Kidney tubule cell (primary cell): ENCODE results near the gene LAMP1.
"Not testable (repeated sequence)": the region's sequence is repeated elsewhere in the genome, so short reads cannot be mapped to it uniquely, and the experiment has no call there.

Experiments used
- DNase-seq: peaks from one replicate; pipeline ENCODE4 v3.0.0-alpha.2; 2018; ENCODE audit warnings: low spot score

Gene LAMP1

GRCh38 chr13:113327766-113328471 lies 30.9 kb downstream of the LAMP1 start:
- DNase-seq: no peak

- DNase-seq: no peak
These were observed 31.8 kb downstream of the LAMP1 start for GRCh38 chr13:113328851-113329250.

GRCh38 chr13:113329656-113330312 lies 32.7 kb downstream of the LAMP1 start:
- DNase-seq: no peak

GRCh38 chr13:113332615-113333014 lies 35.6 kb downstream of the LAMP1 start:
- no peak for DNase-seq

- DNase-seq: no peak
These were observed 36.0 kb downstream of the LAMP1 start for GRCh38 chr13:113333076-113333475.

- DNase-seq: no peak
These were observed 40.5 kb downstream of the LAMP1 start for GRCh38 chr13:113337556-113337955.

GRCh38 chr13:113337976-113338375 lies 40.9 kb downstream of the LAMP1 start:
- DNase-seq: no peak

GRCh38 chr13:113338451-113338850 lies 41.4 kb downstream of the LAMP1 start:
- DNase-seq: no peak

DNA sequence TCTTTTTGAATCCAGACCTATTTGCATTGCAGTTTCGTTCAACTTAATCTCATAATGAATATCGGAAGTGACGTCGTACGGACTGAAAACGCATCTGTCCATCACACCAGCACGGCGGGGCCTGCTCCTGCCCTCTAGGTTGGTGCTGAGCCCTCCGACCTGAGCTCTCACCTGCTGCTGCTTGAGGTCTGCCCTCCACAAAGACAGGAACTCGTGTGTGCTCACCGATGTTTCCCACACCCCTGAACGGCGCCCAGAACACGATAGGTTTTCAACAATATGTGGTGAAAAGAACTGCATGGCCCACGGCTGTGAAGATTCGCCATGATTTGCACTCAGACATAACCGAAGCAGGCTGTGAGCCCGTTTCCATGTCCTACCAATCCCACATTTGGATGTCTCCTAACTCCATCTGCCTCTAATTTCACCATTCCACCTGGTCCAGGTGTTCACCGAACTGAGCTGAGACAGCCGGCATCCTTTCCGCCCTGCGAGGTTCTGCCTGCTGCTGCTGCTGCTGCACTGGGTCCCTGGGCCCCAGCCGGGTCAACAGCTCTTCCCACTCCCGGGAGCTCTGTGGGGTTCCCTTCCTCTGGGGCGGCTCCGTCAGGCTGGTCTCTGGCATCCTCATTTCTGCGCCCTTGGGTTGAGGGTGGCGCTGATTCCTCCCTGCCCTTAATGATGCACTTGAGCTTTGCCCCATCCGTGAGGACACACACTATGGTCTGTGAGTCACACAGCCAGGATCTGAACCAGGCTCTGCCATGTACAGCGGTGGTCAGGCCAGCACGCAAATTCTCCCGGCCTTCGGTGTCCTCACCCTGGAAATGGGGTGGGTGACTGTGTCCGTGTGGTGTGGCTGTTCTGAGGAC lies 46.0 kb downstream of the LAMP1 start:
- DNase-seq: no peak

DNA sequence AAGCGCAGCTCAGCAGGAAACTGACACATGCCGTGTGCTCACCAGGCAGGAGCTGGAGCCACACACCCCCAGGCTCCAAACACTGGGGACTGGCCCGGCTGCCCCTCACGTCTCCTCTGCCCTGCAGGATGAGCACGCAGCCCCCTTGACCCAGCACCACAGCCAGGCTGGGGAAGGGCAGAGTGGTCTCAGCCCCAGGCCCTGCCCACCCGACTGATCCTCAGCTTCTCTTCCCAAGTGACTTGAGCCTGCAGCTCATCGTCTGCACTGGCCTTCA lies 46.6 kb downstream of the LAMP1 start:
- no peak for DNase-seq

- no peak for DNase-seq
These were observed 48.4 kb downstream of the LAMP1 start for GRCh38 chr13:113345486-113345885.

GRCh38 chr13:113347736-113348225 lies 50.7 kb downstream of the LAMP1 start:
- not testable (repeated sequence) for DNase-seq

DNA sequence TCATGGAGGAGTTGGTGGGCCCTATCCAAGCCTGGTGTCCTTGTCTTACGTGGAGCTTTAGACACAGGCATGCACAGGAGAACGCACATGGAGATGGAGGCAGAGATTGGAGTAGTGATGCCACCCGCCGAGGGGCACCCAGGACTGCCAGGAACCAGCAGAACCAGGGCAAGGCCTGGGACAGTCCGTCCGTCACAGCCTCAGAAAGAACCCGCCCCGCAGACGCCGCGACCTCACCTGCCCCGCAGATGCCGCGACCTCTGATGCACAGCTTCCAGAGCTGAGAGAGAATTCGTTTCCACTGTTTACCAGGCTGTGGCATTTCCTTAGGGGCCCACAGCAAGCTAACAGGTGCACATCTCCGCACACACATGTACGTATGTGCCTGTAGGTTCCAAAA lies 51.6 kb downstream of the LAMP1 start:
- DNase-seq: no peak

GRCh38 chr13:113349050-113349449 lies 52.0 kb downstream of the LAMP1 start:
- DNase-seq: no peak

DNA sequence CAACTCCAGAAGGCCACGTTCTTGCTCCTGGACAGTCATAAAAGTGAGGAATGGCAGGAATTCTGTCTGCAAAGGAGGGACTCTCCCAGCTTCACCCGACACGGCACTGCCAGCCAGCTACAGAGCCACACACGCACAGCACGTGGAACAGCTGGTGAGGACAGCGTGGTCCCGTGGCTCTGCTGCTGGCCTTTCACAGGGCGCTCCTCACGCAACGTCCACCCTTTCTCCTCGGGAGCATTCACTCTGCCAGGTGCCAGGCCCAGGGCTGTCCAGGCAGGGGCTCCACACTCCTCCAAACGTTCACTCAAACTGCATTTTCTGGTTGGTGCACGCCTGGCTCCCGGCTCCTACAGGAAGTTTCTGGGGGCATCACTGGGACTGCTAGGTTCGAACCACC lies 52.5 kb downstream of the LAMP1 start:
- no peak for DNase-seq

DNA sequence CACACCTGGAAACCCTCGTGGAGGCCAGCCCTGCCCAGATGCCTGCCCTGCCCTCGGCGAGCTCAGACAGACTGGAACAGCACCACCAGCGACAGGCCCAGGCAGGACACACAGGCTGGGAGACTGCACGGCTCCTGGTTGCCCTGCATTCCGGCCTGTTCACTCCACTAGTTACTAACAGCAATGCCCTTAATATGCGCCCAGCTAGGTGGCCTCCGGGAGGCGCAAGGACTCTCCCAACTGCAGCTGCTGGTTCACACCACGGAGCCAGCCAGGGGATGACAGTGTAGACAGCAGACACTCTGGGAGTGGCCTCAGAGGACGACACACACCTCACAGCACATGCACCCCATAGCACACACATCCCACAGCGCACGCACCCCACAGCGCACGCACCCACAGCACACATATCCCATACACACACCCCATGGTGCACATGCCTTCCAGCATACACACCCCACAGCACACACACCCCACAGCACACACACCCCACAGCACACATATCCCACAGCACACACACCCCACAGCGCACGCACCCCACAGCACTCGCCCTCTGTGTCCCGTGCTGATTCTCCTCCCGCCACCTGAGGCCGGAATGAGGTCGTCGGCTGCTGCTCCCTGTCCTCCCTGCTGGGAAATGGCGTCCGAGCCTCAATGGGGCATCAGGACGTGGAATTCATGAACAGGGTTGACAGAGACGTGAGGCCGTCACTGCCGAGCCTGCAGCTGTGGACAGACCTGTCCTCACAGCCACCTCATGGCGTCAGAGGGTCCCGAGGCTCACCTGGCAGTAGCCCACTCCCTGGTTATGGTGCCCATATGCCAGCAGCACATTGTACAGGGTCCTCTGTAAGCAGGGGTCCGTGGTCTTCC lies 53.3 kb downstream of the LAMP1 start:
- no peak for DNase-seq

DNA sequence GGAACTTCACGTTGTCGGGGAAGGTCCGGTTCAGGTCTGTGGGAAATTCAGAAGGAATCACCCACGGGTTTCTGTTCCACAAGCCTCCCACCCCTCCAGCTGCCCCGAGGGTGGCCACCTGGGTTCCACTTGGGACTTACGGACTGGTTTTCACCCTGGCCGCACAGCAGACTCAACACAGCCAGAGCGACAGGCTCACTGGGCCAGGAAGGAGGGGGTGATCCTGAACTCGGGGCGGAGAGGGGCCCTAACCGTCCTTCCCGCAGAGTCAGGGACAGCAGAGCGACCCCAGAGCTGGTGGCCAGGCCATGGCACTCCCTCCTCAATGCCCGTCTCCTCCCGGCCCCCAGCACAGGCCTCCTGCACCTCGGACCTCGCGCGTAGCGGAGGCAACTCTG lies 53.9 kb downstream of the LAMP1 start:
- DNase-seq: no peak

DNA sequence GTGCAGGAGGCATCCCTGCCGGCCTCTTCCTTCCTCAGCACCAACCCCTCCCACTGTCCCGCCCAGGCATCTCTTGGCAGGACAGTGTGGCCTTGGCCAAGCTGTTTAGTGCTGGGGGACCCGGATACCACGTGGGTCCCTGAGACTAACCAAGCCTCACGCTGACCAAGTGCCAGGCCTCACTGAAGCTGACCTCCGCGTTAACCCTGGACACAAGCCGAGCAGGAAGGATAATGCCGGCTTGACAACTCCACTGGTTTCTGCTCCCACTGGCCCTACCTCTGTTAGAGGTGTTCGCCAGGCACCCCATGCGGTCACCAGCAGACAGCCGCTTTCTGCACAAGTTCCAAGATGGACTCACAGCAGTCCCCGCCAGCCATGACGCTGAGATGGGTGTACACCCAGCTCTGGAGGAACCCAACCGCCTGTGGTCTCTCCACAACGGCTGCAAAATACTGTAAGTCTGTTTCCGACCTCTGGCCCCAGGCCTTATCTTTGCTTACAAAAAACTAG lies 54.5 kb downstream of the LAMP1 start:
- no peak for DNase-seq

DNA sequence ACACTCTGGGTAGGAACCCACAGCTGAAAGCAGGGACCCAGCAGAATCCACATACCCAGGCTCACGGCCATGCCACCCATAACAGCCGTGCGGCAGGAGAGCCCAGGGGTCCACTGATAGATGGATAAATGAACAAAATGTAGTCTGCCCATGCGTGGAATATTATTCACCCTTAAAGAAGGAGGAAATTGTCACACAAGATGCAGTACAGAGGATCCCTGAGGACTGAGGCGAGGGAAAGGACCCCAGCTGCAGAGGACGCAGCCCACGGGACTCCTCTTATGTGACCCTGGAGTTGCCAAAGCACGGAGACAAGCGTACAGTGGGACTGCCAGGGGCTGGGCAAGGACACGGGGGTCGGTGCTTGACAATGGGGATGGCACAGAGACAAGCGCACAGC lies 56.2 kb downstream of the LAMP1 start:
- no peak for DNase-seq

DNA sequence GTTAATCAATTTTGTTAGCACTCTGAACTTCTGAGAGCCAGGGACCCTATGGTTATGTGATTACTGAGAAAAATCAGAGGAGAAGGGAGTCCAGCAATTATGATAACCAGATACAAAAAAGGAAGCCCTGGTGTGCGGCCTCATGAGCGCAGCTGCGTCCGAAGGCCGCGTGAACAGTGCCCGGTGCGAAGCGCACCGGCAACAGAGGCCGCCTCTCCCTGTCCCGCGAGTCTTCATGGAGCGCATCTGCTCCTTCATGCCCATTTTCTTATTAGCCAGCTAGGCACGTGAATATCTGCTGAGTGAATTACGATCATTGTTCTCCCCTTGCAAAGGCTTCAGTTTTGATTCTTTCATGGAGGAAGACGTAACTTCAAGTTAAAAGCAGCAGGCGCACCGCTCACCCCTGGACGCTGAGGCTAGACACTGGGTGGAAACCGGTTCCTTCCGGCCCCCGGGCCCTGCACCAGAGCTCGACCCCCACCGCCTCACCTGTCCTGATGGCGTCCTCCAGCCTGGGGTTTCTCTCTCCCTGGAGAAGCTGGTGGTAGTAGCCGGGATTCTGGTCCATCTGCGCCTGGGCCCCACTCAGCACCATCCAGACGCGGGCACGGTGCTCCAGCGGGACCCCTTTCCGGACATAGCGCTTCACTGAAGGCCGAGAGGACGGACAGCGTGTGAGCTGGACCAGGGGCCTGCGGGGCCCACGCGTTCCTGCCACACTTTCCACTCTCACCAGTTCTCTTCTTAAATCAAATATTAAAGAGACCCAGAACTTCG lies 58.0 kb downstream of the LAMP1 start:
- no peak for DNase-seq

DNA sequence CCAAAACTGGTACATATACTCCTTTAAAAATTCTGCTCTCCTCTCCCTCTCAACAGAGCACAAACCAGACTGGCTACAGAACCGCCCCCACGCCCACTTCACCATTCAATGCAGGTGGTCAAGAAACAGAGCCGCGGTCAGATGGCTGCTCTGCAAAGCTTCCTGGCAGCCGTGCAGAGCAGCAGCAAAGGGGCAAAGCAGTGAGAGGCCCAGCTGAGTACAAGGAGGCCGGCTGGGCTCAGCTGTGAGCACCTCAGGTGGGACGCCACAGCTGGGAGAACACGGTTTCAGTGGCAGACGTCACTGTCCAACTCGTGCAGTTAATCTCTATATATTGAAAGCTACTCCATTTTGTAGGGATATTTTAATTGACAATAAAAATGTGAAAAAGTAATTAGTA lies 58.6 kb downstream of the LAMP1 start:
- DNase-seq: no peak
